HepG2 (cell line): ENCODE measurements around the gene CPZ. TPM values are rescaled to one million over a fixed set of nuclear protein-coding genes. Genes with fewer than 3 reads are reported as not detected.

Experiments used
- ATAC-seq: fragments of 200-7000 bp; cut with Tn5 transposase; 3 replicates; pipeline ENCODE4 v1.9.1; 2020; ENCODE audit warnings: mild to moderate bottlenecking, moderate library complexity
- BruUV-seq: library from RNA; stranded (reverse); fragments of 400-500 nt; replicated peaks from 2 replicates; lab custom pipeline; 2021; lab: Mats Ljungman, UMichigan
- CTCF ChIA-PET: fragments of 300-600 bp; formaldehyde crosslinking; extraction: SDS; loops from one replicate; lab custom pipeline; 2021; ENCODE audit warnings: low total read pairs, inconsistent platforms, low intra/inter-chr PET ratio; lab: Yijun Ruan, JAX
- POLR2A ChIA-PET: fragments of 350-600 bp; sonication (Branson Sonifier 250); formaldehyde crosslinking; loops from one replicate; lab custom pipeline; 2020; ENCODE audit warnings: antibody characterized with exemption, inconsistent platforms; lab: Yijun Ruan, JAX
- DNase-seq: peaks from one replicate; pipeline ENCODE4 v3.0.0-alpha.2; 2015; ENCODE audit warnings: low spot score
- FAIRE-seq: peaks from 3 replicates; lab custom pipeline; 2011; peaks lifted over from hg19 to GRCh38; lab: Jason Lieb, UNC
- H2AFZ ChIP-seq: one replicate; pipeline ENCODE4 v1.6.1; 2011; ENCODE audit warnings: low read length, inconsistent platforms
- H3K27ac ChIP-seq: fragments of 300-600 bp; 3 replicates; pipeline ENCODE4 v1.8.0; 2011; ENCODE audit warnings: mixed run types, mild to moderate bottlenecking, mixed read lengths, low read length, inconsistent platforms; ENCODE audit not compliant: insufficient read depth; ENCODE audit errors: extremely low read length
- H3K27me3 ChIP-seq, 2 experiments: fragments of 200-600 bp in 1 of 2; 2 replicates in 1 of 2; 3 replicates in 1 of 2; pipeline versions ENCODE4 v1.6.0 to v1.8.0; 2011; ENCODE audit warnings: low read length in 2 of 2, mild to moderate bottlenecking in 2 of 2, moderate library complexity in 2 of 2, inconsistent platforms in 1 of 2; ENCODE audit not compliant: insufficient read depth in 2 of 2, control insufficient read depth in 1 of 2
- H3K36me3 ChIP-seq, 2 experiments: fragments of 200-600 bp in 1 of 2; replicated peaks in 1 of 2; 2 replicates in 1 of 2; 3 replicates in 1 of 2; pipeline versions ENCODE4 v1.5.1 to v1.8.0; 2011; ENCODE audit warnings: low read length in 2 of 2, inconsistent platforms in 1 of 2; ENCODE audit not compliant: insufficient read depth in 2 of 2, control insufficient read depth in 1 of 2
- H3K4me1 ChIP-seq: 2 replicates; pipeline ENCODE4 v1.5.1; 2012; ENCODE audit warnings: low read length, inconsistent platforms; ENCODE audit not compliant: insufficient read depth
- H3K4me2 ChIP-seq: 2 replicates; pipeline ENCODE4 v1.6.0; 2011; ENCODE audit warnings: low read depth, low read length, inconsistent platforms
- H3K4me3 ChIP-seq, 3 experiments: fragments of 200-600 bp in 1 of 3; sonication (generic), shearing (Covaris generic) in 1 of 3; replicated peaks in 1 of 3; 2 replicates each; pipeline ENCODE4 v1.5.1; 2011 to 2016; ENCODE audit warnings: low read length in 3 of 3, inconsistent platforms in 2 of 3, low read depth in 2 of 3, mild to moderate bottlenecking in 2 of 3, control low read depth in 1 of 3, mixed read lengths in 1 of 3; ENCODE audit not compliant: insufficient read depth in 1 of 3
- H3K79me2 ChIP-seq: one replicate; pipeline ENCODE4 v1.6.1; 2011; ENCODE audit warnings: low read length, inconsistent platforms; ENCODE audit not compliant: insufficient read depth
- H3K9ac ChIP-seq: 2 replicates; pipeline ENCODE4 v1.6.0; 2011; ENCODE audit warnings: mild to moderate bottlenecking, low read depth, low read length, inconsistent platforms; ENCODE audit not compliant: insufficient read depth
- H3K9me3 ChIP-seq: 2 replicates; pipeline ENCODE4 v1.5.1; 2012; ENCODE audit warnings: mild to moderate bottlenecking, low read length
- H4K20me1 ChIP-seq: 2 replicates; pipeline ENCODE4 v1.6.0; 2011; ENCODE audit warnings: inconsistent platforms, mild to moderate bottlenecking, low read length, moderate library complexity; ENCODE audit not compliant: insufficient read depth
- CHD2 ChIP-seq: IDR thresholded peaks from 2 replicates; pipeline ENCODE4 v1.6.1; 2011; ENCODE audit warnings: low read depth, low read length, improper control_type of control experiment
- CHD4 ChIP-seq: fragments of 200-600 bp; sonication (generic); IDR thresholded peaks from 2 replicates; pipeline ENCODE4 v1.7.0; 2017; ENCODE audit warnings: mild to moderate bottlenecking, low read length, borderline replicate concordance
- FOXK1 ChIP-seq: sonication (generic); formaldehyde crosslinking; IDR thresholded peaks from 2 replicates; pipeline ENCODE4 v1.4.0; 2020; ENCODE audit warnings: low read depth, missing genetic modification reagents, borderline replicate concordance
- MEIS1 ChIP-seq: sonication (generic); formaldehyde crosslinking; IDR thresholded peaks from 2 replicates; pipeline ENCODE4 v1.9.0; 2021; ENCODE audit warnings: mild to moderate bottlenecking, missing genetic modification reagents, moderate library complexity, borderline replicate concordance
- PAF1 ChIP-seq: IDR thresholded peaks from 2 replicates; pipeline ENCODE4 v1.6.1; 2016; ENCODE audit warnings: missing genetic modification reagents, missing compliant biosample characterization
- ZBTB4 ChIP-seq: sonication (generic); formaldehyde crosslinking; IDR thresholded peaks from 2 replicates; pipeline ENCODE4 v1.4.0; 2020; ENCODE audit warnings: missing genetic modification reagents, mild to moderate bottlenecking, borderline replicate concordance
- WGBS: methylation state at CpG from one replicate; pipeline ENCODE4 v1.1.6; 2017; ENCODE audit warnings: low lambda C conversion rate; 5-methylcytosine and 5-hydroxymethylcytosine counted together
- in situ Hi-C: cut with HindIII; loops from 2 replicates; pipeline ENCODE4 v1.10.0; 2017; ENCODE audit warnings: low pct_unique_long_range_greater_than_20kb; ENCODE audit not compliant: extremely low pct_ligation_motif_present
- intact Hi-C: fragments of 100-400 bp; cut with micrococcal nuclease; formaldehyde crosslinking; loops from one replicate; pipeline ENCODE4 v1.10.0; 2022; ENCODE audit not compliant: unreplicated experiment
- polyA plus RNA-seq, 8 experiments: library from polyadenylated mRNA; depleted of rRNA in 3 of 8; stranded (reverse) in 7 of 8; unstranded in 1 of 8; fragments of >200 nt; fragmentation: Illumina TruSeq in 4 of 8; extraction: Trizol in 4 of 8; gene quantifications; 2 replicates each; pipeline versions ENCODE4 v1.2.1 to v1.2.3, GENCODE V29; 2011 to 2016; ENCODE audit warnings: low read depth in 4 of 8, missing spikeins in 1 of 8, mixed read lengths in 1 of 8; ENCODE audit not compliant: insufficient read depth in 1 of 8
- total RNA-seq, 5 experiments: library from RNA; depleted of rRNA; stranded (reverse); fragments of >200 nt; fragmentation: Illumina TruSeq; extraction: Trizol; gene quantifications; 2 replicates each; pipeline ENCODE4 v1.2.3, GENCODE V29; 2016; ENCODE audit warnings: low read depth in 1 of 5
- TF ChIP-seq, protein P1 (sequence below): sonication (generic); formaldehyde crosslinking; IDR thresholded peaks from 2 replicates; pipeline ENCODE4 v1.4.0; 2020; ENCODE audit warnings: missing genetic modification reagents, borderline replicate concordance

The CPZ gene
- total and polyA plus RNA-seq, 2 of the 13 experiments (the other 11 are each of a cell fraction or from before 2014, with no cell fraction given): 0.58 to 0.61 TPM

GRCh38 chr4:8543623-8544022, 48.9 kb upstream of the CPZ start:
- Histone ChIP-seq H2AFZ (no peak overlapping the region), H3K36me3 (no peaks in the 10 kb centered on the region), H3K9ac (no peak overlapping the region), H3K9me3 (no peaks in the 10 kb centered on the region), H3K4me2 (no peak overlapping the region), H3K79me2 (no peaks in the 10 kb centered on the region), H4K20me1 (no peaks in the 10 kb centered on the region), H3K4me3 (no peak overlapping the region), H3K27me3 (peaks cover 0 to 39% of the 10 kb centered on the region in 2 experiments), H3K4me1 (no peaks in the 10 kb centered on the region), H3K27ac (no peak overlapping the region)
- TF ChIP-seq ZBTB4 (CRISPR knock-in tag): no peak
- no peak for TF ChIP-seq FOXK1
- 0 out of 2 replicates have a peak, but pooled peaks have one; percentile 55 for TF ChIP-seq CHD2
- no peak for TF ChIP-seq MEIS1 (CRISPR knock-in tag)
- no peak for TF ChIP-seq CHD4
- TF ChIP-seq PAF1 (CRISPR knock-in tag): no peak
- TF ChIP-seq, protein P1, sequence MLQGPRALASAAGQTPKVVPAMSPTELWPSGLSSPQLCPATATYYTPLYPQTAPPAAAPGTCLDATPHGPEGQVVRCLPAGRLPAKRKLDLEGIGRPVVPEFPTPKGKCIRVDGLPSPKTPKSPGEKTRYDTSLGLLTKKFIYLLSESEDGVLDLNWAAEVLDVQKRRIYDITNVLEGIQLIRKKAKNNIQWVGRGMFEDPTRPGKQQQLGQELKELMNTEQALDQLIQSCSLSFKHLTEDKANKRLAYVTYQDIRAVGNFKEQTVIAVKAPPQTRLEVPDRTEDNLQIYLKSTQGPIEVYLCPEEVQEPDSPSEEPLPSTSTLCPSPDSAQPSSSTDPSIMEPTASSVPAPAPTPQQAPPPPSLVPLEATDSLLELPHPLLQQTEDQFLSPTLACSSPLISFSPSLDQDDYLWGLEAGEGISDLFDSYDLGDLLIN (CRISPR knock-in tag): no peak
- DNase-seq (no peak), ATAC-seq (no peak), FAIRE-seq (no peak)
- ChIA-PET POLR2A (no interaction called here), CTCF (no interaction called here)
- intact Hi-C loops: no loop called here
- no TSS peak for BruUV-seq
- 25% methylated on average over 10 of the region's 10 CpGs for WGBS
- in situ Hi-C loops: loop anchor here (10.0 kb wide), 1 partner anchor 69 kb away; no protein-coding TSS in a partner anchor
